ENCODE data around the gene CNN2.

The CNN2 gene

DNA sequence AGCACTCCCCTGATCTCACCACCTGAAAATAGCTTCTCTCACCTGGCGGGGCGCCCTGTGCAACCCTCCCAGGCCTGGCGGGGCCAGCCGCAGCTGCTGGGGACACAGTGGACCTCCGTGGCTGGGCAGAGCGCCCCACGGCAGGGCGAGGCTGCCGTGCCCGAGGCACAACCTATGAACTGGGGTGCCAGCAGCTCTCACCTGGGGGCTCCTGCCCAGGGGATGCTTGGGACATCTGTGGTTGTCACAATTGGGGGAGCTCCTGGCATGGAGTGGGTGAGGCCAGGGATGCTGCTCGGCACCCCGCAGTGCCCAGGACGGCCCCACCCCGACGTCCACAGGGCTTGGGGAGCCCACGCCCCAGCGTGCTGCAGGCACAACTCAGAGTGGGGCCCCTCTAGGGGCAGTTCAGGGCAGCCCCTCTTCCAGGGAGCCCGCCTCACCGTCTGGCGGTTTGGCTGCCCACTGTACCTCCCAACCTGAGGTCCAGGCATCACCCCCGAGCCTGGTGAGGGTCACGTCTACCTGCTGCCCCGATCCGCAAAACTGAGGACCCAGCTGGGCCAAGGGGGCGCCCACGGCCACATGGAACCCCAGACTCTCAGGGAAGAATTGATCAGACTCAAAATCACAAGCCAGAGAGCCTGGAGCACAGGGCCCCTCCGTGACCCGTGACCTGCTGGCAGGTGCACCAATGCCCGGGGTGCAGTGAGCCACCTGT lies 11.2 kb upstream of the CNN2 start:
- no peaks in the 10 kb centered on the region for H3K9me3 ChIP-seq (replicated peaks; ENCODE audit: low read length)
- no peaks in the 10 kb centered on the region for H3K27me3 ChIP-seq (ENCODE audit: control insufficient read depth, insufficient read depth, low read length)
- H3K9ac ChIP-seq (ENCODE audit: low read depth, low read length), result no peak overlapping the region
- H3K4me1 ChIP-seq (ENCODE audit: control insufficient read depth, insufficient read depth, low read length), result peaks cover 40% of the 10 kb centered on the region
- H3K36me3 ChIP-seq (ENCODE audit: insufficient read depth, low read length), result peaks cover 26% of the 10 kb centered on the region
- no peak overlapping the region for H3K4me2 ChIP-seq (ENCODE audit: low read length)
- no peak overlapping the region for H3K4me3 ChIP-seq (ENCODE audit: low read length)

DNA sequence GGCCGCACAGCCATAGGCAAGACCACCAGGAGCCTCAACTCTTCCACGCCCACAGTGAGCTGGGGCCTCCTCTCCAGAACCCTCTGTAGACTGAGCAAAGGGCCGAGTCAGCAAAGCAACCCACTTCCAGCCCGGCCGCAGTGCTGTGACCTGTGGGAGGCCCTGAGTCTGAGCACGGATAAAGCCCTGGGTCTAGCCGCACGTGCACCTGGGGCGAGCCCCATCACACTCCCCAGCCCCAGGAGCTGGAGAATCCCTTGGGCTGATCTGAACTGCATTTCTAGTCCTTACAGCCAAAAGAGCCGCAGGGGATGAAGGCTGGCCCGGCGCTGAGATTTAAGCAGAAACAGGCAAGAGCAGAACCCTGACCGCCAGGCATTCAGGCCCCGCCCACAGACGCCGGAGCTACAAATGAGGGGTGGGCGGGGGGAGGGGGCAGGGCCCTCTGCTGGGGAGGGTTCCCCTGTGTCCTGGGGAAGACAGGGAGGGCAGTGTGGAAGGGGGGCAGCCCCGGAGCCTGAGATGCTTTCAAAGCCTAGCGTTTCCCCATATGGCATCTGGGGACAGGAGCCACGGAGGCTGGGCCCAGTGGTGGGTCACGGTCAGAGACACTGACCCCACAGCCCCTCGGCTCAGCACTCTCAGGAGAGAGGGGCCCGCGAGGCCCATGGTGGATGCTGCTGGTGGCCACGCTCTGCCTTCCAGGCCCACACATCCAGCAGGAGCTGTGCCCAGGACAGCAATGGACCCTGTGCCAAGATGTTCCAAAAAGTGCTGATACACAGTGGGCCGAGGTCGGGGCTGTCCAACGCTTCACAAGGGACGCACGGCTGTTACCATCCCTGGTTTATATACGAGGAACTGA lies 10.4 kb upstream of the CNN2 start:
- H3K4me2 ChIP-seq (ENCODE audit: low read length), result peak overlapping the region; percentile 100
- H3K36me3 ChIP-seq (ENCODE audit: insufficient read depth, low read length), result peaks cover 26% of the 10 kb centered on the region
- H3K9ac ChIP-seq (ENCODE audit: low read depth, low read length), result no peak overlapping the region
- no peaks in the 10 kb centered on the region for H3K9me3 ChIP-seq (replicated peaks; ENCODE audit: low read length)
- no peaks in the 10 kb centered on the region for H3K27me3 ChIP-seq (ENCODE audit: control insufficient read depth, insufficient read depth, low read length)
- no peak overlapping the region for H3K4me3 ChIP-seq (ENCODE audit: low read length)
- peaks cover 40% of the 10 kb centered on the region for H3K4me1 ChIP-seq (ENCODE audit: control insufficient read depth, insufficient read depth, low read length)

DNA sequence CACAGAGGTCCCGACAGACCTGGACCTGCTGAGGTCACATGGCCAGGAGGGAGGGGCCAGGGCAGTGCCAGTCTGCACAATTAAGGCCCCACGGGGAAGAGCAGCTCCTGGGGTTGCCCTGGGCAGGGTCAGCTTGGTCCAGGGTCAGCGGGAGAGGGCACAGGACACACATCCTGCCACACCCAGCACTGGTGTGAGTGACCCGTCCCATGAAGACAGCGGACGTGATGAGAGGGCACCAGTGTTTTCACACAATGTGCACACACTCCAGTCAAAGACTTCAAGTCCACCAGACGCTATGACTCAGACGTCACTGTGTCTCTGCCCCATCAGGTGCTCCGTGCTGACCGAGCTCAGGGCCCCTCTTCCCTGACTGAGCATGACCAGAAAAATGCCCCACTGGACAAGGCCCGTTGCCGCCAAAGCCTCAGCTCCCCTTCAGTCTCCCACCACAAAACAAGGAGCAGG lies 9.7 kb upstream of the CNN2 start:
- peak overlapping the region; percentile 25 for H3K4me3 ChIP-seq (ENCODE audit: low read length)
- peak overlapping the region; percentile 100 for H3K4me2 ChIP-seq (ENCODE audit: low read length)
- H3K9ac ChIP-seq (ENCODE audit: low read depth, low read length), result peak overlapping the region; percentile 28
- H3K36me3 ChIP-seq (ENCODE audit: insufficient read depth, low read length), result peaks cover 26% of the 10 kb centered on the region
- peaks cover 40% of the 10 kb centered on the region for H3K4me1 ChIP-seq (ENCODE audit: control insufficient read depth, insufficient read depth, low read length)
- no peaks in the 10 kb centered on the region for H3K9me3 ChIP-seq (replicated peaks; ENCODE audit: low read length)
- no peaks in the 10 kb centered on the region for H3K27me3 ChIP-seq (ENCODE audit: control insufficient read depth, insufficient read depth, low read length)

DNA sequence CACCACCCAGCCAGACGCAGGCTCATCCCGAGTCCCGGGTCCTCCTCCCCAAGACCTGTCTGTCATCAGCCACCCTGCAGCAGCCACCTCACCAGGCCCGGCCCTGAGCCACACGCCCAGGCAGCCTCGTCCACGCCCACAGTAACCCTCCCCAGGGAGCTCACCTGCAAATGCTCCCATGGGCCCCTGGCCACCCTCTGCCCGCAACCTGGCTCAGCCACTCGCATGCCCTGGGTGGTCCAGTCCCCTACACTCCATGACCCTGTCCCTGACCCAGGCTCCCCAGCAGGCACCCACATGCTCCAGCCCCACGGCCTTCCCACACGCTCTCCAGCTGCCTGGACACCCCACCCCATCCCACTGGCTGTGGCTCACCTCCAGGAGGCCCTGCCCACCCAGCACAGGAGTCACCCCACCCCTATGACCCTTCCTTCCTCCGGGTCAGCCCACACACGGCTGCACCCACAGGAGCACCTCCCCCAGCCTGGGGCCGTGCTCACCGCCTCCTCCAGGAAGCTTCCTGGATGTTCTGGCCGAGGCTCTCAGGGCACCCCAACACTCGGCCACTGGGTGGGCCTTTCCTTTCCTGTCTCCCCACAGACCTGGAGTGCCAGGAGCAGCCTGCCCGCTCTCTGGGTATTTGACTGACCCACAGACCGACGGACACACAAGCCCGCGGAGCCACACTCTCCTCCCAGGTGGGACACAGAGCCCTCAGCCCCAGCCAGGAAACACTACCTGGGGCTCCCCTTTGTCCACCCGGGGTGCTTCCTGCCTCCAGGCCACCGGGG lies 9.1 kb upstream of the CNN2 start:
- H3K27me3 ChIP-seq (ENCODE audit: control insufficient read depth, insufficient read depth, low read length), result no peaks in the 10 kb centered on the region
- H3K9ac ChIP-seq (ENCODE audit: low read depth, low read length), result peak overlapping the region; percentile 28
- peaks cover 26% of the 10 kb centered on the region for H3K36me3 ChIP-seq (ENCODE audit: insufficient read depth, low read length)
- H3K9me3 ChIP-seq (replicated peaks; ENCODE audit: low read length), result no peaks in the 10 kb centered on the region
- H3K4me1 ChIP-seq (ENCODE audit: control insufficient read depth, insufficient read depth, low read length), result peaks cover 40% of the 10 kb centered on the region
- peak overlapping the region; percentile 25 for H3K4me3 ChIP-seq (ENCODE audit: low read length)
- H3K4me2 ChIP-seq (ENCODE audit: low read length), result peak overlapping the region; percentile 100

DNA sequence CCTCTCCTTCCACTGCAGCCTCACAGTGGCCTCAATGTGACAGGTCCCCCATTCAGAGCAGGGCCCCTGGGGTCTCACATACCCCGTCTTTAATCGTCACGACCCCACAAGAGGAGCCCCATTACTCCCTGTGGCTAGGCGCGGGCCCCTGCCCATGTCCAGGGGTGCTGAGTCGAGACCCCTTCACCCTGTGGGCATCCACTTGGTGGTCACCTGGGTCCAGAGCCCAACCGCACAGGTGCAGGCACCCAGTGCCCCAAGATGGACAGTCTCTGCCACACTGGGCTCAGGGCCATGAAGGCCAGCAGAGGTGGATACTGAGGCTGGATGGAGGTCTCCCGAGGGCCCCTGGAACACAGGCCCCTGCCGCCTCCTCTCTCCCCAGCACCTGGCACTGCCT lies 8.5 kb upstream of the CNN2 start:
- H3K4me2 ChIP-seq (ENCODE audit: low read length), result peak overlapping the region; percentile 100
- H3K27me3 ChIP-seq (ENCODE audit: control insufficient read depth, insufficient read depth, low read length), result no peaks in the 10 kb centered on the region
- H3K4me1 ChIP-seq (ENCODE audit: control insufficient read depth, insufficient read depth, low read length), result peaks cover 40% of the 10 kb centered on the region
- no peak overlapping the region for H3K9ac ChIP-seq (ENCODE audit: low read depth, low read length)
- no peaks in the 10 kb centered on the region for H3K9me3 ChIP-seq (replicated peaks; ENCODE audit: low read length)
- H3K4me3 ChIP-seq (ENCODE audit: low read length), result no peak overlapping the region
- H3K36me3 ChIP-seq (ENCODE audit: insufficient read depth, low read length), result peaks cover 22% of the 10 kb centered on the region

DNA sequence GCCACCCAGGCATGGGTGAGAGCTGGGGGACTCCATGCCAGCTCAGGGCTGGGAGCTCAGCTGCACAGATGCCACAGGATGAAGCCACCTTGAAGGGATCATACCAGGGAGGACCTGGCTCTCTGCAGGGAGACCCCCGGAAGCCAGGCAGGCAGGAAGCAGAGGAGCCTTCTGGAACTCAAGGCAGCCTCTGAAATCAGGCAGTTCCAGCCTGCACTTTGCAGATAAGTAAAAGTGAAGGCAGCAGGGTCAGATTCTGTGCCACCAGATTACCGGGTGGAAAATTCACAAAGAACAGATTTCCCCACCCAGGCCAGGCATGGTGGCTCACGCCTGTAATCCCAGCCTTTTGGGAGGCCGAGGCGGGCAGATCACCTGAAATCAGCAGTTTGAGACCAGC lies 8.0 kb upstream of the CNN2 start:
- no peaks in the 10 kb centered on the region for H3K27me3 ChIP-seq (ENCODE audit: control insufficient read depth, insufficient read depth, low read length)
- H3K36me3 ChIP-seq (ENCODE audit: insufficient read depth, low read length), result peaks cover 17% of the 10 kb centered on the region
- no peak overlapping the region for H3K9ac ChIP-seq (ENCODE audit: low read depth, low read length)

DNA sequence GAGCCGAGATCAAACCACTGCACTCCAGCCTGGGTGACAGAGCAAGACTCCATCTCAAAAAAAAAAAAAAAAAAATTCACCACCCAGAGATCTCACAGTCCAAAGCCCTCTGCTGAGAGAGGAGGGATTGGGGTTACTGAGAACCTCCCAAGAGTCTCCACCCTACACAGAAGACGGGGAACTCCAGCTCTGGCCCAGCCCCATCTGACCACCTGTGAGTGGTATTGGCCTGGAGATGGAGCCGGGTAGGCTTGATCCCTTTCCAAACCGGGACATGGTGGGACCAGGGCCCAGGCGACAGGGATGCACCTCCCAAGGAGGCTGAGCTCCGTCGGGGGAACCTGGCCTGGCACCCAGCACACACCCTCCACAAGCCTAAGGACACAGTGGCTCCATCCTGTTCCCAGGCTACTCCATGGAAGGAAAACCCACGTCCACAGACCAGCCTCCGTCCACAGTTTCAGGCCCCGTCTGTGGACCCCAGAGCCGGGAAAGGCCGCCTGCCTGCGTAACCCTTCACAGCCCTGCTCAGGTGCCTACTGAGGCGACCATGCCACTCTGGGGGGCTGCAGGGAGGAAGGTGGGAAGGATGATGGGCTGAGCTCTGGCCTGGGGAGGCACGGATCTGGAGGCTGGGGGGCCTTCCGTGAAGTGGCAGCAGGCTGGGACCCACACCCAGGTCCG lies 7.3 kb upstream of the CNN2 start:
- Histone ChIP-seq H3K27me3 (ENCODE audit: control insufficient read depth, insufficient read depth, low read length) (no peaks in the 10 kb centered on the region), H3K9me3 (replicated peaks; ENCODE audit: low read length) (no peaks in the 10 kb centered on the region), H3K9ac (ENCODE audit: low read depth, low read length) (peak overlapping the region; percentile 95), H3K4me3 (ENCODE audit: low read length) (peak overlapping the region; percentile 97), H3K4me2 (ENCODE audit: low read length) (peak overlapping the region; percentile 100), H3K36me3 (ENCODE audit: insufficient read depth, low read length) (peaks cover 11% of the 10 kb centered on the region), H3K4me1 (ENCODE audit: control insufficient read depth, insufficient read depth, low read length) (peaks cover 40% of the 10 kb centered on the region)

More for the DNA sequence above, 8.0 kb upstream of the CNN2 start:
- Histone ChIP-seq H3K4me2 (ENCODE audit: low read length) (peak overlapping the region; percentile 100), H3K4me3 (ENCODE audit: low read length) (no peak overlapping the region), H3K4me1 (ENCODE audit: control insufficient read depth, insufficient read depth, low read length) (peaks cover 40% of the 10 kb centered on the region), H3K9me3 (replicated peaks; ENCODE audit: low read length) (no peaks in the 10 kb centered on the region)

DNA sequence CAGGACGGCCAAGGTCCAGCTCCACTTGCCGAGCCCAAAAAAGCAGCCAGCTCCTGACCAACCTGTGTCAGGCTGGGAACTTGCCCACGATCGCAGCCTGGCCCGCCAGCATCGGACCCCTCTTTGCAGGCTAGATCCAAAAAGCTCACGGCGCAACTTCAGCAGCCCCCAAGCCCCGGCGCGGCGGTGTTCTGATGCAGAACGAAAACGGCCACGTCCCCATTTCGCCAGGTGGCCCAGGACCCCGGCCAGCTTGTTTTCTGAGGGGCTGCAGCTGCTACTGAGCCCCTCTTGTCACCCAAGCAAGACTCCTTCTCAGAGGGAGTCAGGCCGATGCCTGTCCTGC lies 6.8 kb upstream of the CNN2 start:
- no peaks in the 10 kb centered on the region for H3K9me3 ChIP-seq (replicated peaks; ENCODE audit: low read length)
- H3K9ac ChIP-seq (ENCODE audit: low read depth, low read length), result peak overlapping the region; percentile 95
- peaks cover 10% of the 10 kb centered on the region for H3K36me3 ChIP-seq (ENCODE audit: insufficient read depth, low read length)
- H3K4me3 ChIP-seq (ENCODE audit: low read length), result peak overlapping the region; percentile 97
- no peaks in the 10 kb centered on the region for H3K27me3 ChIP-seq (ENCODE audit: control insufficient read depth, insufficient read depth, low read length)
- H3K4me1 ChIP-seq (ENCODE audit: control insufficient read depth, insufficient read depth, low read length), result peaks cover 40% of the 10 kb centered on the region
- peak overlapping the region; percentile 100 for H3K4me2 ChIP-seq (ENCODE audit: low read length)

DNA sequence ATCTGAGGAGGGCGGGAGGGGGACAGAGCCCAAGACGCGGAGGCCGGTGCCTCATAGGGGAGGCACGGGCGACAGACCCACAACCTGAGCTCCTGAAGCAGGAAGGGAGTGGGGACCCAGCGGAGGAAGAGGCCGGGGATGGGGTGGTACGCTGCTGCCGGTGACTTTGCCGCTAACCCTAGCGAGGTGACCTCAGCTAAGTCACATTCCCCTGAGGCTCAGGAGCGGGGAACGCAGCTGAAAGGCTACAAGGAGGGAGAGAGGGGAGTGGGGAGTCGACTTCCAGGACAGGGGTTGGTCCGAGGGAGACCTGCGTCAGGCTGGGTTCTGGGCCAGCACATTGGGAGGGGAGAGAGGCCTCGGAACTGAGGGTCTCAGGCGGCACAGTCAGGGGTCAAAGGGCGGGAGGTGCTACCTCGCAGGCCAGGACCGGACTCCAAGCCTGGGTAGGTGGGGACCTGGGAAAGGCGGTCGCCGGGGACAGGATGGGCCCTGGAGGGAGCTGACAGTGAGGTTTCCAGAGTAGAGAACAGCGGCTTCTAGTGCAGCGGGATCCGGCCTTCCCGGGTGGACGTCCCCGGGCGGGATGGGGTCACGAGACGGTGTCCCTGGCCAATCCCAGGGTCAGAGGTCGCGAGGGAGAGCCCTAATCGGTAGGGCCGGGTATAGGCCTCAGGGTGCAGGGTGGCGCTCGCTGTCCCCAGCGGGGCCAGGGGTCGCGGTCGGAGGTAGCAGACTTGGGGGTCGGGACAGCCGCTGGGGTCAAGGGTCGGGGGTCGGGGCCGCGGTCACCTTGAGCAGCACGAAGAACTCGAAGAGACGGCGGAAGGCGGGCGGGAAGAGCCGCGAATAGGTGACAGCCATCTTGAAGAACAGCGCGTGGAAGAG lies 6.2 kb upstream of the CNN2 start:
- Histone ChIP-seq H3K9ac (ENCODE audit: low read depth, low read length) (peak overlapping the region; percentile 95), H3K4me2 (ENCODE audit: low read length) (peak overlapping the region; percentile 100), H3K27me3 (ENCODE audit: control insufficient read depth, insufficient read depth, low read length) (no peaks in the 10 kb centered on the region), H3K4me3 (ENCODE audit: low read length) (peak overlapping the region; percentile 97), H3K4me1 (ENCODE audit: control insufficient read depth, insufficient read depth, low read length) (peaks cover 40% of the 10 kb centered on the region), H3K36me3 (ENCODE audit: insufficient read depth, low read length) (peaks cover 7% of the 10 kb centered on the region), H3K9me3 (replicated peaks; ENCODE audit: low read length) (no peaks in the 10 kb centered on the region)

DNA sequence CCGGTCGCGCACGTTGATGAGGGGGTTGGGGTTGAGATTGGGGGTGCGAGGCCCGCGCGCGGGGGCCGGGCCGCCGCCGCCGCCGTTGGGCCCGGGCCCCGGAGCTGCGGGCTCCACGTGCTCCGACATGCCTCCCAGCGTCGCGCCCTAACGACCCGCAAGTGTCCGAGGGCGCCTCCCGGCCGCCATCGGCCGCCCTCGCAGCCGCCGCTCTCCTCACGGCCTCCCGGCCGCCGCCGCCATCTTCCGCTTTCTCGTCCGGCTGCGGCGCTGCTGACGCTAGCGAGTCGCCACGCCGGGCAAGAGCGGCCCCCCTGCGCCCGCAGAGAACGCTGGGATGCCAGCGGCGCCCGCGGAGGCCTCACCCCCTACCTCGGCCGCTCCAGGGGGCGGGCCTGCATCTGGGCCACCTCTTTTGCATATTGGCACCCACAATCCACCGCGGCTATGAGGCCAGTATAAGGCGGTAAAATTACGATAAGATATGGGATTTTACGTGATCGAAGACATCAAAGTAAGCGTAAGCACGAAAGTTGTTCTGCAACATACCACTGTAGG lies 5.5 kb upstream of the CNN2 start, which contains the start of gene TMEM259:
TMEM259 (minus strand) TSS at position 256 of the 558 bp plus-strand sequence; CDS start at position 129, 127 bp downstream.
- no peaks in the 10 kb centered on the region for H3K9me3 ChIP-seq (replicated peaks; ENCODE audit: low read length)
- peaks cover 4% of the 10 kb centered on the region for H3K36me3 ChIP-seq (ENCODE audit: insufficient read depth, low read length)
- H3K4me2 ChIP-seq (ENCODE audit: low read length), result peak within 1 kb of the TSS; percentile 100
- H3K27me3 ChIP-seq (ENCODE audit: control insufficient read depth, insufficient read depth, low read length), result no peaks in the 10 kb centered on the region
- H3K4me1 ChIP-seq (ENCODE audit: control insufficient read depth, insufficient read depth, low read length), result peaks cover 37% of the 10 kb centered on the region
- H3K4me3 ChIP-seq (ENCODE audit: low read length), result peak within 1 kb of the TSS; percentile 97
- peak within 1 kb of the TSS; percentile 95 for H3K9ac ChIP-seq (ENCODE audit: low read depth, low read length)
